ENCODE results near the gene TGM5. TPM values are rescaled to one million over a fixed set of nuclear protein-coding genes. Genes with fewer than 3 reads are reported as not detected.

TGM5 gene
- total RNA-seq, 2 donors from 2014 or later = 1.6 to 11.3 TPM

- Histone ChIP-seq H3K4me3 (no peak overlapping the region), H3K27ac (no peak overlapping the region), H3K4me1 (replicated peaks) (no peaks in the 10 kb centered on the region), H3K27me3 (replicated peaks; ENCODE audit: insufficient read depth) (no peaks in the 10 kb centered on the region), H3K36me3 (no peaks in the 10 kb centered on the region), H3K9me3 (no peaks in the 10 kb centered on the region)
- 53% methylated on average over 15 of the region's 15 CpGs for WGBS
- intact Hi-C loops (cut with DNase I) = no loop called here
- peak; percentile 34 for DNase-seq (ENCODE audit: low spot score)
- no peak for TF ChIP-seq POLR2A (IDR thresholded peaks at IDR 0.05)
- no peak for TF ChIP-seq CTCF (IDR thresholded peaks at IDR 0.05)
- peak; percentile 39 for TF ChIP-seq POLR2AphosphoS5 (IDR thresholded peaks at IDR 0.05)
Measured at GRCh38 chr15:43253431-43254403, 13.0 kb downstream of the TGM5 start.

GRCh38 chr15:43251871-43252250 lies 14.9 kb downstream of the TGM5 start:
- H3K9me3 ChIP-seq = no peaks in the 10 kb centered on the region
- WGBS = 91% methylated on average over 4 of the region's 4 CpGs
- no peak overlapping the region for H3K4me3 ChIP-seq
- no peak overlapping the region for H3K27ac ChIP-seq
- intact Hi-C loops (cut with DNase I) = no loop called here
- no peaks in the 10 kb centered on the region for H3K36me3 ChIP-seq
- DNase-seq (ENCODE audit: low spot score) = no peak
- no peaks in the 10 kb centered on the region for H3K4me1 ChIP-seq (replicated peaks)
- TF ChIP-seq POLR2A (IDR thresholded peaks at IDR 0.05) = no peak
- no peaks in the 10 kb centered on the region for H3K27me3 ChIP-seq (replicated peaks; ENCODE audit: insufficient read depth)

- Histone ChIP-seq H3K27me3 (replicated peaks; ENCODE audit: insufficient read depth) (no peaks in the 10 kb centered on the region), H3K4me3 (no peak overlapping the region), H3K27ac (no peak overlapping the region), H3K9me3 (no peaks in the 10 kb centered on the region), H3K4me1 (replicated peaks) (no peaks in the 10 kb centered on the region), H3K36me3 (no peaks in the 10 kb centered on the region)
- intact Hi-C loops (cut with DNase I) = no loop called here
- DNase-seq (ENCODE audit: low spot score) = no peak
- TF ChIP-seq POLR2A (IDR thresholded peaks at IDR 0.05) (no peak), POLR2AphosphoS5 (IDR thresholded peaks at IDR 0.05) (no peak), CTCF (IDR thresholded peaks at IDR 0.05) (no peak)
- WGBS = 88% methylated on average over 8 of the region's 8 CpGs
Measured at GRCh38 chr15:43251185-43251870, 15.4 kb downstream of the TGM5 start.

GRCh38 chr15:43250785-43251184 lies 15.9 kb downstream of the TGM5 start:
- Histone ChIP-seq H3K4me1 (replicated peaks) (no peaks in the 10 kb centered on the region), H3K9me3 (no peaks in the 10 kb centered on the region), H3K4me3 (no peak overlapping the region), H3K27me3 (replicated peaks; ENCODE audit: insufficient read depth) (no peaks in the 10 kb centered on the region), H3K27ac (no peak overlapping the region), H3K36me3 (no peaks in the 10 kb centered on the region)
- intact Hi-C loops (cut with DNase I) = no loop called here
- WGBS = 66% methylated on average over 2 of the region's 2 CpGs
- TF ChIP-seq POLR2AphosphoS5 (IDR thresholded peaks at IDR 0.05) (no peak), POLR2A (IDR thresholded peaks at IDR 0.05) (no peak), CTCF (IDR thresholded peaks at IDR 0.05) (no peak)
- no peak for DNase-seq (ENCODE audit: low spot score)

- intact Hi-C loops (cut with DNase I) = no loop called here
- Histone ChIP-seq H3K9me3 (no peaks in the 10 kb centered on the region), H3K27me3 (replicated peaks; ENCODE audit: insufficient read depth) (no peaks in the 10 kb centered on the region), H3K4me1 (replicated peaks) (no peaks in the 10 kb centered on the region), H3K36me3 (no peaks in the 10 kb centered on the region), H3K27ac (no peak overlapping the region), H3K4me3 (no peak overlapping the region)
- DNase-seq (ENCODE audit: low spot score) = no peak
- 62% methylated on average over 5 of the region's 5 CpGs for WGBS
- no peak for TF ChIP-seq POLR2A (IDR thresholded peaks at IDR 0.05)
- no peak for TF ChIP-seq CTCF (IDR thresholded peaks at IDR 0.05)
- no peak for TF ChIP-seq POLR2AphosphoS5 (IDR thresholded peaks at IDR 0.05)
Measured at GRCh38 chr15:43249699-43250203, 17.0 kb downstream of the TGM5 start.
